Nephron progenitor cell (in vitro differentiated cells): ENCODE data around the gene ZG16B.

Source experiments
- DNase-seq: peaks from one replicate; pipeline ENCODE4 v3.0.0; 2021
- H3K27ac Mint-ChIP-seq: 2 replicates; pipeline ENCODE4 v1.8.0; 2021; ENCODE audit warnings: mild to moderate bottlenecking, moderate library complexity, mixed read lengths
- H3K27me3 Mint-ChIP-seq: 2 replicates; pipeline ENCODE4 v1.8.0; 2021; ENCODE audit warnings: mild to moderate bottlenecking, low read depth, mixed read lengths; ENCODE audit not compliant: poor library complexity
- H3K36me3 Mint-ChIP-seq: 2 replicates; pipeline ENCODE4 v1.8.0; 2021; ENCODE audit warnings: low read depth, mixed read lengths
- H3K4me1 Mint-ChIP-seq: 2 replicates; pipeline ENCODE4 v1.8.0; 2021; ENCODE audit warnings: mixed read lengths
- H3K4me3 Mint-ChIP-seq: 2 replicates; pipeline ENCODE4 v1.8.0; 2021; ENCODE audit warnings: mild to moderate bottlenecking, moderate library complexity, mixed read lengths
- H3K9me3 Mint-ChIP-seq: 2 replicates; pipeline ENCODE4 v1.8.0; 2021; ENCODE audit warnings: mild to moderate bottlenecking, moderate library complexity, mixed read lengths
- TF ChIP-seq, protein P1 (sequence below): fragments of 200-600 bp; sonication (generic); IDR thresholded peaks from 2 replicates; pipeline ENCODE4 v1.5.0; 2021; ENCODE audit warnings: antibody characterized with exemption

Gene ZG16B

DNA sequence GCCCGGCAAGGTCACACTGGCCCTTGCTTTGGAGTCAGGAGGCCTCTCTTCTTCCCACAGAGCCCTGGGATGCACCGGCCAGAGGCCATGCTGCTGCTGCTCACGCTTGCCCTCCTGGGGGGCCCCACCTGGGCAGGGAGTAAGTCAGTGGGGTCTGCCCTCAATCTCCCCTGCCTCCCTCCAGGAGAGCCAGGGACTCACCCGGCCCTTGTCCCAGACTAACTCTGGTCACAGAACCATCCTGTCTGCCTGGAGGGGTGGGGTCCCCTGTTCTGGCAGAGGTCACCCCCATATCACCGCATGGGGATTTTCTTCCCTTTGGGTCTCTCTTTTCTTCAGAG is 222 bp downstream of the ZG16B start:
- Mint-ChIP-seq H3K36me3 (no peaks in the 10 kb centered on the region), H3K4me3 (no peak overlapping the region), H3K9me3 (no peaks in the 10 kb centered on the region), H3K27me3 (peaks cover 53% of the 10 kb centered on the region), H3K27ac (no peak overlapping the region), H3K4me1 (no peaks in the 10 kb centered on the region)
- DNase-seq: no peak
- TF ChIP-seq, protein P1, sequence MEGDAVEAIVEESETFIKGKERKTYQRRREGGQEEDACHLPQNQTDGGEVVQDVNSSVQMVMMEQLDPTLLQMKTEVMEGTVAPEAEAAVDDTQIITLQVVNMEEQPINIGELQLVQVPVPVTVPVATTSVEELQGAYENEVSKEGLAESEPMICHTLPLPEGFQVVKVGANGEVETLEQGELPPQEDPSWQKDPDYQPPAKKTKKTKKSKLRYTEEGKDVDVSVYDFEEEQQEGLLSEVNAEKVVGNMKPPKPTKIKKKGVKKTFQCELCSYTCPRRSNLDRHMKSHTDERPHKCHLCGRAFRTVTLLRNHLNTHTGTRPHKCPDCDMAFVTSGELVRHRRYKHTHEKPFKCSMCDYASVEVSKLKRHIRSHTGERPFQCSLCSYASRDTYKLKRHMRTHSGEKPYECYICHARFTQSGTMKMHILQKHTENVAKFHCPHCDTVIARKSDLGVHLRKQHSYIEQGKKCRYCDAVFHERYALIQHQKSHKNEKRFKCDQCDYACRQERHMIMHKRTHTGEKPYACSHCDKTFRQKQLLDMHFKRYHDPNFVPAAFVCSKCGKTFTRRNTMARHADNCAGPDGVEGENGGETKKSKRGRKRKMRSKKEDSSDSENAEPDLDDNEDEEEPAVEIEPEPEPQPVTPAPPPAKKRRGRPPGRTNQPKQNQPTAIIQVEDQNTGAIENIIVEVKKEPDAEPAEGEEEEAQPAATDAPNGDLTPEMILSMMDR: no peak

DNA sequence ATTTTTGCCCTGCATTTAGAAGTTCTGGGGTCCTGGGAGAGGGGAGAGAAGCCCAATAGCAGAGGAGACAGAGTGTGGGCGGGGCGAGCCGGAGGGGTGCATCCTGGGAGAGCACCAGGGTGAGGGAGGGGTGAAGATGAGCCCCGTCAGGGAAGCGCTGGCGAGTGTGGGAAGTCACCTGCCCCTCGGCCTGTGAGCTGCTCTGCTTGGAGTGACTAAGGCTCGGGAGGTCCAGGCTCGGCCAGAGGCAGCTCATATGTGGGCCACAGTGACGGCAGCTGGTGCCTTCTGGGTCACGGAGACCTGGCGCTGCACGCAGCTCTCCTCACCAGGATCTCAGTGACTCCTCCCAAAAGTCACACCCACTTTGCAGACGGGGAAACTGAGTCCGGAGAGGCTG is 1.1 kb downstream of the ZG16B start:
- peaks cover 58% of the 10 kb centered on the region for H3K27me3 Mint-ChIP-seq
- no peaks in the 10 kb centered on the region for H3K4me1 Mint-ChIP-seq
- H3K4me3 Mint-ChIP-seq: no peak overlapping the region
- no peak for DNase-seq
- TF ChIP-seq, protein P1: no peak
- no peak overlapping the region for H3K27ac Mint-ChIP-seq
- H3K36me3 Mint-ChIP-seq: no peaks in the 10 kb centered on the region
- no peaks in the 10 kb centered on the region for H3K9me3 Mint-ChIP-seq

GRCh38 chr16:2833776-2834175 is 3.7 kb downstream of the ZG16B start:
- Mint-ChIP-seq H3K4me3 (no peak overlapping the region), H3K27ac (no peak overlapping the region), H3K9me3 (no peaks in the 10 kb centered on the region), H3K27me3 (peaks cover 57% of the 10 kb centered on the region), H3K36me3 (no peaks in the 10 kb centered on the region), H3K4me1 (peaks cover 5% of the 10 kb centered on the region)
- TF ChIP-seq, protein P1: no peak
- no peak for DNase-seq

GRCh38 chr16:2834968-2835367 is 4.9 kb downstream of the ZG16B start:
- no peak for DNase-seq
- Mint-ChIP-seq H3K36me3 (no peaks in the 10 kb centered on the region), H3K4me1 (peaks cover 5% of the 10 kb centered on the region), H3K27me3 (peaks cover 56% of the 10 kb centered on the region), H3K4me3 (no peak overlapping the region), H3K27ac (no peak overlapping the region), H3K9me3 (no peaks in the 10 kb centered on the region)
- TF ChIP-seq, protein P1: no peak

- Mint-ChIP-seq H3K4me1 (peaks cover 5% of the 10 kb centered on the region), H3K4me3 (no peak overlapping the region), H3K9me3 (no peaks in the 10 kb centered on the region), H3K36me3 (no peaks in the 10 kb centered on the region), H3K27me3 (peaks cover 56% of the 10 kb centered on the region), H3K27ac (no peak overlapping the region)
- TF ChIP-seq, protein P1: no peak
- no peak for DNase-seq
Observed at GRCh38 chr16:2835638-2836493, 5.8 kb downstream of the ZG16B start.
